AG09309 (cell line): ENCODE measurements around the gene ADAM17.

Experiments used
- DNase-seq: peaks from one replicate; pipeline ENCODE4 v3.0.0-alpha.2; 2010; ENCODE audit warnings: low read depth
- H3K4me3 ChIP-seq: 2 replicates; pipeline ENCODE4 v1.5.1; 2011; ENCODE audit warnings: mild to moderate bottlenecking, low read depth, low read length, moderate library complexity; ENCODE audit not compliant: control insufficient read depth
- CTCF ChIP-seq: IDR thresholded peaks from 2 replicates; pipeline ENCODE4 v1.5.1; 2011; ENCODE audit warnings: mild to moderate bottlenecking, low read depth, low read length, inconsistent platforms; ENCODE audit not compliant: insufficient read depth, control insufficient read depth; ENCODE audit errors: missing control alignments

ADAM17 gene

GRCh38 chr2:9538000-9538507 is 17.6 kb downstream of the ADAM17 start:
- no peak overlapping the region for H3K4me3 ChIP-seq
- no peak for TF ChIP-seq CTCF
- peak; percentile 91 for DNase-seq

- H3K4me3 ChIP-seq = no peak overlapping the region
- no peak for TF ChIP-seq CTCF
- no peak for DNase-seq
Measured at GRCh38 chr2:9536504-9536903, 19.1 kb downstream of the ADAM17 start.

- no peak for DNase-seq
- no peak for TF ChIP-seq CTCF
- H3K4me3 ChIP-seq = no peak overlapping the region
Measured at GRCh38 chr2:9535177-9535576, 20.5 kb downstream of the ADAM17 start.

- DNase-seq = no peak
- TF ChIP-seq CTCF = no peak
- no peak overlapping the region for H3K4me3 ChIP-seq
Measured at GRCh38 chr2:9533663-9534062, 22.0 kb downstream of the ADAM17 start.

GRCh38 chr2:9532421-9532820 is 23.2 kb downstream of the ADAM17 start:
- no peak for TF ChIP-seq CTCF
- no peak for DNase-seq
- no peak overlapping the region for H3K4me3 ChIP-seq

- H3K4me3 ChIP-seq = no peak overlapping the region
- TF ChIP-seq CTCF = no peak
- DNase-seq = no peak
Measured at GRCh38 chr2:9527995-9528787, 27.4 kb downstream of the ADAM17 start.

GRCh38 chr2:9525266-9525665 is 30.4 kb downstream of the ADAM17 start:
- TF ChIP-seq CTCF = no peak
- DNase-seq = no peak
- H3K4me3 ChIP-seq = no peak overlapping the region
